GM18499 (cell line): ENCODE measurements around the gene TFF2.

Source experiments
- ATAC-seq: cut with Tn5 transposase; IDR thresholded peaks from one replicate; pipeline ENCODE4 v1.9.1; 2021; ENCODE audit warnings: moderate number of reproducible peaks; ENCODE audit not compliant: insufficient read depth, unreplicated experiment

The TFF2 gene

DNA sequence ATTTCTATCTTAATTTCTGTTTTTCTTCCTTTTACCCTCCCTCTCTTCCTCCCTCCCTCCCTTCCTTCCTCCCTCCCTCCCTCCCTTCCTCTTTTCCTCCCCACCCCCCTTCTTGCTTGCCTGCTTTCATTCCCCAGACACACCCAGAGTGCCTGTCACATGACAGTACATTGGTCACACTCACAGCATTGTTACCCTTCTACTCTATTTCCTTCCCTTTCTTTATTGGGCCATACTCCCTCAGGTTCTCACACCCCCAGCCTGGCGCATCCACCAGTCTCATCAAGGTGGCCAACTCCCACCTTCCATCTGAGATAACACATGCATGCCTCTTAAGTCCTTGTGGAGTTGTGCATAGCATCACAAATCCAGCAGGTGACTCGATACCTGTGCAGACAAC lies 34.2 kb upstream of the TFF2 start:
- ATAC-seq, result no peak

DNA sequence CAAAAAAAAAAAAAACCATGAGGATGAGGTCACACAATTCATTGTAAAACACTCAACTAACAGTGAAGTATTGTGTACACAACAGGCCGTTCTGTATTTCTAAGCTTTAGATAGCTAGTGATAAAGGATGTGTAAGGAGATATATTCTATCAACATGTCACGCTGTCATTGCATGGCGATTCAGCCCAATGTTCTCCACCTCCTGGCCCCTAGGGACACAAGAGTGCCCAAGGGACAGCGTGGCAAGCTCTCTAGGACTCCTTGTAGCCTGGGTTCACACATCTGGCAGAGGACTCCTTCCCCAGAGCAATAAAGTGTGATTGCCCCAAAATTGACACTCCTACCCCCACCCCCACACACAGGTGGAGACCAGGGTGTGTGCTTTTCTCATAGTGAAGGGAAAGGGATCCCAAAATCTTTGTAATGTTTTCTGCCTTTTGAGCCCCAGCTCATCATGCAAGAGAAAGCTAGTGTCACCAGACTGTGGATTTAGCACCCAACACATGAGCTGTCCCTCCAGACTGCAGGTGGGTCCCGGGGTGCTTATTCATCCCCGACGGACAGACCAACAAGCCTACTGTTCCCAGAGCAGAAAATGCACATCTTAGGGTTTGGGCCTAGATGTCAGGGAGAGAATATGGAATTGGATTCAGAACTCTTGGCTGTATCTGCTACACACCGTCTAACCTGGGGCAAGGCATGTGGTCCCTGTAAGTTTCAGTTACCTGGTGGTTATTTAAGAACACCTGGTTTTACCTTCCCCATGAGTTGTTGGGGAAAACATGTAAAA lies 33.6 kb upstream of the TFF2 start:
- ATAC-seq, result no peak

DNA sequence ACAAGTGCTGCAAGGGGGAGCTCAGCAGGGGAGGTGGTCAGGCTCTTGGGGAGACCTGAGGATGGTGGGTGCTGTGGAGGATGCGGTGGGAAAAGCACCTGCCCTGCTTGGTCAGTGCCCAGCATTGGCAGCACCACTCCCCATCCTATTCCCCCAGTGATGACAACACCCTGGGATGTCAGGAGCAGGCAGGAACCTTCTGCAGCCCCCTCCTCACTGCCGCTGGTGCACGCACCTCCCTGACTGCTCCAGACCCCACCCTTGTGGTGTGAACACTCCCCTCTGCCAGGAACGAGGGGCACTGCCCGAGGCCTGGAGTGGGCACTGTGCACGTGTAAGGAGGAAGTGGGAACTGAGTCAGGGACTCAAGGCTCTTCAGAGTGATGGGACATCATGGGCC lies 32.5 kb upstream of the TFF2 start:
- ATAC-seq, result no peak

DNA sequence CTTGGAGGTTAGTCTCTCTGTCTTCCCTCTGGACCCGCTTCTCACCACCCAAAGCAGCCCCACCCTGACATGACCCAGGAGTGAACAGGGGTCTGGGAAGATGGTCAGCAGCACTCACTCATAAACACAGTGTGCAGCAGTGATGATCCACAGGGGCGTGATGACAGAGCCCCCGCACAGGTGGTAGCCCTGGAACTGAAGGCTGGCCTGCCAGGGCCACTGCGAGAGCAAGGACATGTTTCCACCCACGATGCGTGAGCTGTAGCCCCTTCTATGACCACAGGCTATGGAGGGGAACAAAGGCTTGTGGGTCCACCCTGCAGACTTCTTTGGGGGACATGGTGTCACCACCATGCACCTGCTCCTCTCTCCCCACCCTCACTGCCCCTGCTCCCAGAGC lies 32.1 kb upstream of the TFF2 start:
- ATAC-seq, result no peak

DNA sequence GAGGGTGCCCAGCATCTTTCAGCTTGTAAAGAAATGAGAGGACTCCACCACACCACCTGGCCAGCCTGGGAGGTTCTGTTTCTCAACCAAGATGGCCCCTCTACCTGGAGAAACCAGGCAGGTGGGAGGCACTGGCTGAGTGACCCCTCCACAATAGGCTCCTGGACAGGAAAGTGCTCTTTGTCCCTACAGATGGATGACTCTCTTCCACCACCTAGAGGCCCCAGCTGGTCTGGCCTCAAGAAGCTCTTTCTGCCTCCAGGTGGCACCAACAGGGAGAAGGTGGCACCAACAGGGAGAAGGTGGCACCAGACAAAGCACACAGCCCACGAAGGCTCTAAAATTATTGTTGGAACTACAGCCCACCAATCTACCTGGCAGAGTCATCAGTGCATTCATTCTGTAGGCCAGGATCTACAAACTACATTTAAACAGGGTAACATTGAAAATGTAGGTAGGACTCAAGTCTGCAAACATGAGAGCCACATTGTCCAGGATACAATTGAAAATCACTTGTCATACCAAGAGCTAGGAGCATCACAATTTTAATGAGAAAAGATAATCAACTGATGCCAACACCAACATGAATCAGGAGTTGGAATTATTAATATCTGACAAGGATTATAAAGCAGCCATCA lies 30.7 kb upstream of the TFF2 start:
- ATAC-seq, result no peak

DNA sequence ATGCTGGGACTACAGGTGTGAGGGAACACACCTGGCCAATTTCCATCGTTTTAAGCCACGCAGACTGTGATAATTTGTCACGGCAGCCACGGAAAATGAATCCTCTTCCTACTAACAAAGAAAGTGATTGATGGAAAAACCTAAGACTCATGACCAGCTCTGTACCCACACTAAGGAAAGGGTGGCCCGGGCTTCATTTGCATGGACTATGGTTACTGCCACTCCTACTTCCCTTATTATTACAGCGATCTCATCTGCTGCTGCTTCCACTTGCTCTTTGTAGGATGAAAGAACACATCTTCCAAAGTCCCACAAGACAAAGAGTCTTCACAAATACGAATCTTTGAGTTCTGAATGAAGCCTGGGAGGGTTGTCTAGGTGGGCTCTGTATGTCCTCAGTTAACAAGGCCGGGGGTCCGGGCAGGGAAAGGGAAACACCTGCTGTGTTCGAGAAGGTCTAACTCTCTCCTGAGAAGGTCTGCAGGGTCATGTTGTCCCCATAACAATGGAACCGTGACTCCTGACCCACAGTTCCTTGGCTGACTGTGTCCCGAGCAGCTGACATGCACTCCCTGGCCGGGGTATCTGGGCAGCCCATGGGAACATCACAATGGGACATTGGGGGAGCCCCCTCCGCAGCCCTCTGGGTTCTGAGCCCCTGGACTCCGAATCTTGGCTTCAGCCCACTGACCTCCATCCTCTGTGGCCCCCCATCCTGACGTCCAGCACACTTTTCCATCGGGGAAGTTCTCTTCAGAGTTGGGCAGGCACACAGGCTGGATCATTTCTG lies 28.8 kb upstream of the TFF2 start:
- ATAC-seq, result no peak

DNA sequence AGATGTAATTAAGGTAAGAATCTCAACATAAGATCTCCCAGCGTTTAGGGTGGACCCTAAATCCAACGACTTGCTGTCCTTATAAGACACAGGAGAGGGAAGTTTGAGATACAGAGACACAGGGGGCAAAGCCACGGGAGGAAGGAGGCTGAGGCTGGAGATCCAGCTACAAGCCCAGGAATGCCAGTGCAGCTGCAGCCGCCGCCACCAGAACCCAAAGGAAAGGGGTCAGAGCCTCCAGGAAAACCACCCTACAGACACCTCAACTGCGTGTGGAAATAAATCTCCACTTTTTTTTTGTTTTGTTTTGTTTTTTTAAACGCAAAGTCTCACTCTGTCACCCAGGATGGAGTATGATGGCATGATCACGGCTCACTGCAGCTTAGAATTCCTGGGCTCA lies 27.6 kb upstream of the TFF2 start:
- ATAC-seq, result no peak

DNA sequence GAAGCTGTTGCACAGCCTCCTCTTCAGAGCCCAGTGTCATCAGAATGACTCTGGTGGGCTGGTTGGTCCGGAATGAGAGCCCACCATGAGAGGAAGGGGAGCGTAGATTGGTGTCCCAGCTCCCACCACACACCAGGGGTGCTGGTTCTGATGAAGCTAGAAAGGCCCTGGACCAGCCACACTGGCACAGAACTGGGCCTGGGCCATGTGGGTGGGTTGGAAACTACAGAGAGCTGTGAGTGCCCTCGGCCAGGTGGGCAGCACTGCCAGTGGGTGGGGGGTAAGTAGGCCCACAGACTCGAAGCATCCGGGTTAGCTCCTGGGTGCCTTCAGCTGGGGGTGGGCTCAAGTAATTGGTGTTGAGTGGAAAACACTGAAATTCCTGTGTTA lies 27.2 kb upstream of the TFF2 start:
- no peak for ATAC-seq

DNA sequence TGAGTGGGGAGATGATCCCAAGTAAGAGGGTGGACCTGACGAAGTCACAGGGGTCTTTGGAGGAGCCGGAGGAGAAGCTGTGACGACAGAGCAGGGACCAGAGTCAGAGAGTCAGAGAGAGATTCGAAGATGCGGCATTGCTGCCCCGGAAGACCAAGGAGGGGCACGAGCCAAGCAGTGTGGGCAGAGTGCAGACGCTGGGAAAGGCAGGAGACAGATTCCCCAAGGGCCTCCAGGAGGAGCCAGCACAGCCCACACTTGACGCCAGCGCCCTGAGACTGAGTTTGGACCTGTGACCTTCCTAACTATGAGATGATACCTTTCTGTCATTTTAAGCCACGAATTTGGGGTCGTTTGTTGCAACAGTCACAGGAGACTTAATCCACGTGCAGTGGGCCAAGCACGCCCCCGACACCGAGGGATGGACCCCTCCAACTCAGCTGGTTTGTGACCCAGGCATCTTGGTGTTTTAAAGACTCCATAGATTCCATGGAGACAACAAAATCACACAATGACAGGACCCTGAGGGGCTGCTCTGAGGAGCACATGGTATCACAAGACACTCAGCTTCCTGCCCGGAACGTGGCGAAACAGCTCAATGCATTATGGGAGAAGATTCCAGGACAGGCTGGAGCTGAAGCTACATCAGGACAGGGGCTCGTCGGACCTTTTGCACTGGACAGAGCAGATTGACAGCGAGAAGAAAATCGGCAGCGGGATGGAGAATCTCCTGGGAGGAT lies 26.6 kb upstream of the TFF2 start:
- ATAC-seq, result no peak

DNA sequence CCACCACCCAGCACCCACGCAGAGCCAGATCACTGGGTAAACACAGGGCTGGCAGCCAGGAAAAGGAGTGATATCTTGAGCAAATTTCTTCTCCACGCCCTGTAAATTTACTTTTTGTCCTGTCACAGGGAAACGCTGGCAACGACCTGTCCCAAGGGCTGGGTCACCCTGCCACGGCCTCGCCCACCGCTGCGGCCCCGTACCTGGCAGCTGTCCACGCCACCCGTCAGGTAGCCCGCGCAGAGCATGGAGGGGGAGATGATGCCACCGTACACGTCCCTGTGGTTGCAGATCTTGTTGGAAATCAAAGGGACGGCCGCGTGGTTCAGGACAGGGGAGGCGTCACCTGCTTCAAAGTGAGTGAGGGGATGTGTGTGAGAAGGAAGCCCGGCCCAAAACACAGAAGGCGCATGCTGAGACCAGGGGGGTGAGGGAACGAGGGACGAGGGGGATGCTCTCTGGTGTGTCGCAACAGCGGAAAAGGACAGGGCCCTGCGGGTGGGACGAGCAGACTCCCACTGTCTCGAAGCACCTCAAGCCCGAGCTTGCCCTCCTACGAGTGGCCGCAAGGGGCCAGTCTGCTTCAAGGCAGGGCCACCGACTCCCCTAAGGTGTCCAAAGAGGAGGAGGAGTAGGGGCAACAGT lies 25.7 kb upstream of the TFF2 start:
- no peak for ATAC-seq

DNA sequence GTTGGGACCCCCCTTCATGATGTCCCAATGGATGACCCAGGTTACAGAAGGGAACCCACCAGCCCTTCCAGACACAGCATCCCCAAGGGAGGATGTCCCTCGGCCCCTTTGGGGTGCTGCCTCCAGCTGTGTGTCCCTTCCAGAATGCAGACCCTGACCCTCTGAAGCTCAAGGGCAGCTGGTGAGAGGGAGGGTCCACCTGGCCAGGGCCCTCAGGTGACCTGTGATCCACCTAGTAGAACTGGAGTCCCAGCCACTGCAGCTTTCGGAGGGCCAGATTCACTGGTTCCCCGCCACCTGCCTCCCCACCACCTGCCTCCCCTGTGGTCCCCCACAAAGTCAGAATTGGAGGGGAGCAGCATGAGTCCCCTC lies 25.2 kb upstream of the TFF2 start:
- ATAC-seq, result no peak

DNA sequence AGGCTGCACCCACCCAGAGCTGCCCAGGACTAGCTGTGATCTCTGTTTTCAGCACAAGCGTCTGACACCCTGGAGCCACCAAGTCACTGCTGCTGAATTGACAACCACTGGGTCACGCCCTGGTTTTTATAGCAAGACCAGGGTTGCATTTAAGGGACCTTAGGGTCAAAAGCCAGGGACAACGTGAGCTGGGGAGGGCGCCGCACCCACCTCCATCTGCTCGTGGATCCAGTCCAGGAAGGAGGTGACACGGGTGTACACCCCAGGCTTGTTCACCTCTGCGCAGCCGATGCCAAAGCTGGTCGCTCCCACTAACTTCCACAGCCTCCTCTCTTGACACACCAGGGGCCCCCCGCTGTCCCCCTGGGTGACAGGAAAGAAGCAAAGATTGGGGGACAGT lies 24.7 kb upstream of the TFF2 start:
- ATAC-seq, result no peak

DNA sequence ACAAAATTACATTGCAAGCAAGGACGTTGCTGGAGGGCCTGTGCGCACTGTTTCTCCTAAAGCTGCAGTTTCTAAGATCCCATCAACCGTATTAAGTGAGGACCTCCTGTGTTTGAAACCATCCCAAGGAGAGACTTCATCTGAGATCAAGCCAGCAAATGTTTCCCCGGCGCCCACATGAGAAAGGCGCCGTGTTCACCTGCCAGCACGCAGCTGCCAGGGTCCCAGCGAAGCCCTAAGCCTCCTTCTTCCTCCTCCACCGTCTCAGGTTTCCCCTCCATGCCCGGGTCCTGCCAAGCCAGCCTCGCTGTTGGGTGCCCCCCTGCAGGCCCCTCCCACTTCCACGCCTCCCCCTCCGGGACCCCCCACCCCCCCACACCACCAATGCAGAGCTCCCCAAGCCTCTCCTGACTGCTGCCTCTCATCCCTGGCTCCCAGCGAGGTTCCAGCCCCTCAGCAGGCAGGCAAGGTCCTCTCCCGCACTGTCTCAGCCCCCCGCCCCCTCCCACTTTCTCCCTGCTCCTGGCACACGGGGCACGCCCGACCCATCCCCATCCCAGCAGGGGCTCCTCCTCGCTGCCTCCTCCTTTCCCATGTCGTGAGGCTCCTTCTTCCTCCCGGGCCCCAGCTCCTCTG lies 24.2 kb upstream of the TFF2 start:
- ATAC-seq, result no peak

DNA sequence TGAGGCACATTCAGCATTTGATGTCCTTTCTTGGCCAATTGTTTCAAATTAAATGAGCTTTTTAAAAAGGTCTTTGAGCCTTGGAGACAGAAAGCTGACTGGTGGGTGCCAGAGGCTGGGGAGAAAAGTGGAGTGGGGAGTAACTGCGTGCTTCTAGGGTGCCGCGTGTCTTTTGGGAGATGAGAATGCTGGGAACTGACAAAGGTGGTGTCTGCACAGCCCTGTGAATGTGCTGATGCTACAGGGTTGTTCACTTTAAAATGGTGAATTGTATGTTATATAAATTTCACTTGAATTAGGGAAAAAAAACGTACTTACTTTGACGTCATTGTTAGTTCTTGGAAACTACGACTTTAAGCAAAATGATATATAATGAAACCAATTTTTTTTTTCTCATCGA lies 23.7 kb upstream of the TFF2 start:
- no peak for ATAC-seq

DNA sequence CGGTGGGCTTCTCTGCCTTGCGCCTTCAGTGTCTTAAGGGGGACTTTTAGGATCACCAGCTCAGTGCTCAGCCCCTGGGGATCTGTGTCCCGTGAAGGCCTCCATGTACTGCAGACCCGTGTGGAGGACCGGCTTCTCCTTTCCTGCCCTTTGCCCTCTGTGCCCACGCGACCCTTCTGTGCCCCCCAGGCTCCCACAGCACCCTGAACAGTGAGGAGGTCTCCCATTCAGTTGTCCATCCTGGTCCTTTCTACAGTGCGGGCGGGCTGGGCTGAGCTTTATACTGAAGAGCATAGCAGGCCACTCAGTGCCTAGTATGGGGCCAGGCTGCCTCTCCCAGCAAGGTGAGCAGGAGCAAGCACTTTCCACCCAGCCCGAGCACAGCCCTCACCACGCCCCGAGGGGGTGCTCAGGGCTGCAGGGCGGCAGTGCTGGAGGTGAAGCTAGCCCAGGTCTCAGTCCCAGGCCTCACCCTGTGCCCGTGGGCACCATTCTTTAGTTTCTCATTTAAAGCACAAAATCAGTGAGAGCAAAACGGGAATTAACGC lies 23.2 kb upstream of the TFF2 start:
- no peak for ATAC-seq

DNA sequence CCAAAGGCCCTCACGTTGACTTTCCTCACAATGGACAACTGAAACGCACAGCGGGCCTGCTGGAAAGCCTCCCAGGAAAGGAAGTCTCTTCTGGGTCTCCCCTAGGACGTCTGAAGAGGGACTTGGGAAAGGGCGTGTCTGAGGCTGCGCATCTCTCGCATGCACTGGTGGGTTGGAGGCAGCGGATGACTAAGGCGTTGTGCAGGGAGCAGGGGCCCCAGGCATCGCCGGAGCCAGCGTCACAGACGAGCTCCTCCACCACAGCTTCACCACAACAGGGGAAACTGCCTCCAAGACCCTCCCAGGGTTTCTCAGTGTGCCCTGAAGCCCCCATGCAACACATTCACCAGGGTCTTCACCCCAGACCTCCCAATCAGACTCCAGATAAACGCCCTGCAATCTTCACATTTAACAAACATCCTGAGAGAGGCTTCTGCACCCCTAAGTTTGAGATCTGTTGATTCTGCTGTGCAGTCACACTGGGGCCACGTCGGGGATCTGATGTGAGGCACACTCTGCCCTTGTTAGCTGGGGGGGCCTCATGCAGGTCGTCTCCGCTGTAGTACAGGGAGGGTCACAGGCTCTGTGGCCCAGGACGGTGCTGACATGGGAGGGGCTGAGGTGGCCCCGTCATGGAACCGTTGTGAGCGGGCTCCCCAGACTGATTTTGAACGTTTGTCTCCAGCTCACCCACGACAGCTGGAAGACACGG lies 22.6 kb upstream of the TFF2 start:
- no peak for ATAC-seq

DNA sequence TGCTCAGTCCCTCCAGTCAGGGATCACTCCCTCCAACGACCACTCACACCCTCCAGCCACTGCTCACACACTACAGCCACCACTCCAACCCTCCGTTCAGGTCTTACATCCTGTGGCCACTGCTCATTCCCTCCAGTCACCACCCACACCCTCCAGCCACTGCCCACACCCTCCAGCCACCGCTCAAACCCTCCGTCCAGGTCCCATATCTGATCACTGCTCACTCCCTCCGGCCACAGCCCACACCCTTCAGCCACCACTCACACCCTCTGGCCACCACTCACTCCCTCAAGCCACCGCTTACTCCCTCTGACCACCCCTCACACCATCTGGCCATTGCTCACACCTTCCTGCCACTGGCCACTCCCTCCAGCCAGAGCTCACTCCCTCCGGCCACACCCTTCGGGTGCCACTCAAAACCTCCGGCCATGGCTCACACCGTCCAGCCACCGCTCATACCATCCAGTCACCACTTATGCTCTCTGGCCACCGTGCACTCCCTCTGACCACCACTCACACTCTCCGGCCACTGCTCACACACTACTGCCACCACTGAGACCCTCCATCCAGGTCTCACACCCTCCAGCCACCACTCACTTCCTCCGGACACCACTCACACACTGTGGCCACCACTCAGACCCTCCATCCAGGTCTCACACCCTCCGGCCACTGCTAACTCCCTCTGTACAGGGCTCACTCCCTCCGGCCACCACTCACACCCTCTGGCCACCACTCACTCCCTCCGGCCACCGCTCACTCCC lies 20.3 kb upstream of the TFF2 start:
- ATAC-seq, result no peak

DNA sequence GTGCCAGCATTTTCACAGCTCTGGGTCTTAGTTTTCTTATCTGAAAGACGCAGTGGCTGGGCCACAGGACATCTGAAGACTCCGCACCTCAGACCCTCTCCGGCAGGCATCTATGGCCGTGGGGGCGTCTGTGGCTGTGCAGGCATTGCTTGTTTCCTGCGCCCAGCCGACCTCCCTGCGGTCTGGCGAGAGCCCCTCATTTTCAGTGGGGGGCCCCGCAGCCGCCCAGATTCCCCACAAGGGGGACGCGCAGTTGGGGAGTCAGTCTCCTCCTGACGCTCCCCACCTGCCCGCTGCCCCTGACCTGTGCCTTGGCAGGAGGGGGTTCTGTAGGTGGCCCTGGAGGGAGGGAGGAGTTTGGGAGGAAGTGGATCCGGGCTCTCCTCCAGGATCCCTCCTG lies 19.0 kb upstream of the TFF2 start:
- no peak for ATAC-seq
